A549 (cell line): ENCODE data around the gene NFIA. TPM values are rescaled to one million over a fixed set of nuclear protein-coding genes. Genes with fewer than 3 reads are reported as not detected.

Experiments
- ATAC-seq, 2 experiments: fragments of 200-7000 bp in 1 of 2; fragments of >200 bp in 1 of 2; cut with Nextera tagmentation in 1 of 2; cut with Tn5 transposase in 1 of 2; 3 replicates each; pipeline versions ENCODE4 v1.8.0 to v1.9.1; 2018 to 2020; ENCODE audit warnings: mild to moderate bottlenecking in 1 of 2, moderate library complexity in 1 of 2
- CTCF ChIA-PET: fragments of 300-600 bp; sonication (Branson Sonifier 250); formaldehyde crosslinking; extraction: SDS; loops from one replicate; lab custom pipeline; 2021; ENCODE audit warnings: antibody characterized with exemption, inconsistent platforms; lab: Yijun Ruan, JAX
- POLR2A ChIA-PET: fragments of 350-600 bp; formaldehyde crosslinking; extraction: SDS; loops from one replicate; lab custom pipeline; 2021; ENCODE audit warnings: antibody characterized with exemption, inconsistent platforms; lab: Yijun Ruan, JAX
- DNase-seq, 2 experiments: peaks; one replicate each; pipeline versions ENCODE4 v3.0.0 to v3.0.0-alpha.2; 2011 to 2016; ENCODE audit warnings: low read depth in 1 of 2, low spot score in 1 of 2
- FAIRE-seq: peaks from 2 replicates; lab custom pipeline; 2011; peaks lifted over from hg19 to GRCh38; lab: Jason Lieb, UNC
- H3K27ac ChIP-seq, 2 experiments: fragments of >200 bp; sonication (Bioruptor Twin); formaldehyde crosslinking; 3 replicates each; pipeline ENCODE4 v1.5.1; 2016 to 2017
- H3K4me1 ChIP-seq: fragments of >200 bp; sonication (Bioruptor Twin); formaldehyde crosslinking; 3 replicates; pipeline ENCODE4 v1.6.1; 2016
- H3K4me2 ChIP-seq: fragments of >200 bp; sonication (Bioruptor Twin); formaldehyde crosslinking; 3 replicates; pipeline ENCODE4 v1.6.1; 2016
- H3K4me3 ChIP-seq: fragments of >200 bp; sonication (Bioruptor Twin); formaldehyde crosslinking; 3 replicates; pipeline ENCODE4 v1.5.1; 2016
- H3K9me3 ChIP-seq: fragments of >200 bp; sonication (Bioruptor Twin); formaldehyde crosslinking; 3 replicates; pipeline ENCODE4 v1.6.1; 2016
- BHLHE40 ChIP-seq: IDR thresholded peaks from 2 replicates; pipeline ENCODE4 v1.6.1; 2012; ENCODE audit warnings: low read depth, low read length, inconsistent platforms
- CEBPB ChIP-seq, 2 experiments: fragments of >200 bp in 1 of 2; sonication (Bioruptor Twin) in 1 of 2; formaldehyde crosslinking in 1 of 2; IDR thresholded peaks; 2 replicates each; pipeline ENCODE4 v1.6.1; 2012 to 2016
- CTCF ChIP-seq: fragments of >200 bp; sonication (Bioruptor Twin); formaldehyde crosslinking; IDR thresholded peaks from 3 replicates; pipeline ENCODE4 v1.5.1; 2016
- EHF ChIP-seq: fragments of 250-450 bp; sonication (Bioruptor Pico); IDR thresholded peaks from 2 replicates; pipeline ENCODE4 v1.5.0; 2020; ENCODE audit warnings: mild to moderate bottlenecking
- ELK1 ChIP-seq: fragments of 150-350 bp; IDR thresholded peaks from 2 replicates; pipeline ENCODE4 v1.6.1; 2014; ENCODE audit warnings: low read depth, mild to moderate bottlenecking, low read length
- ESRRA ChIP-seq: fragments of 150-350 bp; IDR thresholded peaks from 2 replicates; pipeline ENCODE4 v1.6.1; 2014; ENCODE audit warnings: mild to moderate bottlenecking, low read length, borderline replicate concordance
- FOSL2 ChIP-seq, 2 experiments: fragments of 450-650 bp in 1 of 2; fragments of >200 bp in 1 of 2; sonication (Bioruptor Twin) in 1 of 2; formaldehyde crosslinking; IDR thresholded peaks; 2 replicates each; pipeline versions ENCODE4 v1.5.0 to v1.6.1; 2016 to 2020; ENCODE audit warnings: mild to moderate bottlenecking in 1 of 2, moderate library complexity in 1 of 2
- GATA3 ChIP-seq: IDR thresholded peaks from 2 replicates; pipeline ENCODE4 v1.6.1; 2012; ENCODE audit warnings: borderline replicate concordance
- HES2 ChIP-seq: fragments of >200 bp; sonication (Bioruptor Twin); formaldehyde crosslinking; IDR thresholded peaks from 2 replicates; pipeline ENCODE4 v1.6.1; 2016
- HEYL ChIP-seq: fragments of 250-450 bp; sonication (Bioruptor Pico); IDR thresholded peaks from 2 replicates; pipeline ENCODE4 v1.8.0; 2021; ENCODE audit warnings: mild to moderate bottlenecking, moderate library complexity
- HOXA7 ChIP-seq: fragments of 250-450 bp; sonication (Bioruptor Pico); IDR thresholded peaks from 2 replicates; pipeline ENCODE4 v1.5.0; 2020; ENCODE audit warnings: mild to moderate bottlenecking, moderate library complexity
- JUN ChIP-seq, 2 experiments: fragments of >200 bp; sonication (Bioruptor Twin); formaldehyde crosslinking; IDR thresholded peaks; 2 replicates in 1 of 2; 3 replicates in 1 of 2; pipeline ENCODE4 v1.6.1; 2016 to 2017
- KDM1A ChIP-seq: fragments of 200-600 bp; sonication (generic); IDR thresholded peaks from 2 replicates; pipeline ENCODE4 v1.6.1; 2016; ENCODE audit warnings: low read depth, mild to moderate bottlenecking
- MAZ ChIP-seq: fragments of 150-350 bp; IDR thresholded peaks from 2 replicates; pipeline ENCODE4 v1.6.1; 2014; ENCODE audit warnings: antibody characterized with exemption, low read depth, low read length, borderline replicate concordance
- NFE2L2 ChIP-seq: fragments of 150-350 bp; conservative IDR thresholded peaks from 2 replicates; pipeline ENCODE4 v1.6.1; 2014; ENCODE audit warnings: low read length
- NPAS2 ChIP-seq: fragments of 250-450 bp; sonication (Bioruptor Pico); IDR thresholded peaks from 2 replicates; pipeline ENCODE4 v1.8.0; 2022; ENCODE audit warnings: mild to moderate bottlenecking, moderate library complexity, borderline replicate concordance
- PBX3 ChIP-seq: IDR thresholded peaks from 2 replicates; pipeline ENCODE4 v1.6.1; 2012
- PHF8 ChIP-seq: fragments of 200-600 bp; sonication (generic); IDR thresholded peaks from 2 replicates; pipeline ENCODE4 v1.6.1; 2016; ENCODE audit warnings: low read depth, mild to moderate bottlenecking, antibody characterized with exemption, moderate library complexity, borderline replicate concordance
- RAD21 ChIP-seq, 2 experiments: fragments of >200 bp in 1 of 2; sonication (Bioruptor Twin) in 1 of 2; formaldehyde crosslinking in 1 of 2; IDR thresholded peaks in 1 of 2; conservative IDR thresholded peaks in 1 of 2; 2 replicates in 1 of 2; 3 replicates in 1 of 2; pipeline ENCODE4 v1.6.1; 2012 to 2018; ENCODE audit warnings: inconsistent platforms in 1 of 2
- RARB ChIP-seq: fragments of 250-450 bp; sonication (Bioruptor Pico); IDR thresholded peaks from 2 replicates; pipeline ENCODE4 v1.8.0; 2021; ENCODE audit warnings: mild to moderate bottlenecking, moderate library complexity
- REST ChIP-seq: fragments of 200-600 bp; sonication (generic); IDR thresholded peaks from 2 replicates; pipeline ENCODE4 v1.6.1; 2016; ENCODE audit warnings: antibody characterized with exemption, mild to moderate bottlenecking, moderate library complexity
- RFX5 ChIP-seq: fragments of 450-650 bp; IDR thresholded peaks from 2 replicates; pipeline ENCODE4 v1.7.1; 2014; ENCODE audit warnings: antibody characterized with exemption, mild to moderate bottlenecking, moderate library complexity
- SREBF2 ChIP-seq: fragments of 450-650 bp; IDR thresholded peaks from 2 replicates; pipeline ENCODE4 v1.6.1; 2014; ENCODE audit warnings: mild to moderate bottlenecking, moderate library complexity
- TP53 ChIP-seq: fragments of 250-450 bp; sonication (Bioruptor Pico); IDR thresholded peaks from 2 replicates; pipeline ENCODE4 v1.5.0; 2021; ENCODE audit warnings: mild to moderate bottlenecking, moderate library complexity
- ZC3H11A ChIP-seq: fragments of 450-650 bp; IDR thresholded peaks from 2 replicates; pipeline ENCODE4 v1.6.1; 2014; ENCODE audit warnings: antibody characterized with exemption, mild to moderate bottlenecking
- WGBS: methylation state at CpG from one replicate; pipeline ENCODE4 v1.1.6; 2017; ENCODE audit errors: missing lambda C conversion rate; 5-methylcytosine and 5-hydroxymethylcytosine counted together
- polyA plus RNA-seq, 4 experiments: library from polyadenylated mRNA; depleted of rRNA in 3 of 4; stranded (reverse); fragments of >200 nt; fragmentation: RNase III in 1 of 4; extraction: RNeasy Plus Mini Kit Qiagen cat#74134 plus additional on column Dnase treatment in 1 of 4; gene quantifications; 2 replicates in 3 of 4; 3 replicates in 1 of 4; pipeline ENCODE4 v1.2.3, GENCODE V29; 2011 to 2017

NFIA gene
- polyA plus RNA-seq, 2 of the 4 experiments (the other 2 are of a cell fraction) = 6.5 to 25.8 TPM

- WGBS = 96% methylated on average over 4 of the region's 4 CpGs
- CTCF ChIA-PET = no interaction called here
- Histone ChIP-seq H3K9me3 (no peaks in the 10 kb centered on the region), H3K4me2 (peak overlapping the region; percentile 89), H3K4me3 (no peak overlapping the region), H3K27ac (peak overlapping the region; percentile 83), H3K4me1 (peaks cover 43% of the 10 kb centered on the region)
- no peak for FAIRE-seq
- no peak for TF ChIP-seq NFE2L2
- no peak for TF ChIP-seq ESRRA
- no peak for TF ChIP-seq ELK1
- TF ChIP-seq PHF8 = no peak
- TF ChIP-seq BHLHE40 = no peak
- no peak for TF ChIP-seq JUN (IDR thresholded peaks at IDR 0.05)
- no peak for TF ChIP-seq KDM1A
- TF ChIP-seq HOXA7 (CRISPR knock-in tag) = no peak
- TF ChIP-seq REST = no peak
- TF ChIP-seq NPAS2 (CRISPR knock-in tag) = no peak
- TF ChIP-seq EHF (CRISPR knock-in tag) = no peak
- no peak for TF ChIP-seq MAZ
- peak in 1 of 2 experiments; percentile 73; a peak in 3 of 6 replicates for ATAC-seq
- peak in 1 of 2 experiments; percentile 63 for DNase-seq
- POLR2A ChIA-PET = interaction anchor here (0.6 kb wide), 1 partner anchor 132 kb away, joined by 3 read pairs; no protein-coding TSS in a partner anchor
Measured at GRCh38 chr1:61133335-61134019, 51.1 kb downstream of the NFIA start.

- no peak for DNase-seq
- no peak overlapping the region for H3K4me3 ChIP-seq
- H3K9me3 ChIP-seq = no peaks in the 10 kb centered on the region
- no peak overlapping the region for H3K4me2 ChIP-seq
- no peak for FAIRE-seq
- ATAC-seq = no peak
- peak overlapping the region; percentile 9 to 11; a peak in 1 of 6 replicates for H3K27ac ChIP-seq
- CTCF ChIA-PET = no interaction called here
- 96% methylated on average over 3 of the region's 3 CpGs for WGBS
- POLR2A ChIA-PET = no interaction called here
- H3K4me1 ChIP-seq = peaks cover 58% of the 10 kb centered on the region
- TF ChIP-seq ZC3H11A = no peak
- TF ChIP-seq RFX5 = no peak
Measured at GRCh38 chr1:61135291-61135690, 52.9 kb downstream of the NFIA start.

GRCh38 chr1:61138305-61138704, 55.9 kb downstream of the NFIA start:
- FAIRE-seq = no peak
- ChIA-PET CTCF (interaction anchor here (0.9 kb wide), 1 partner anchor 147 kb away, joined by 3 read pairs; no protein-coding TSS in a partner anchor), POLR2A (no interaction called here)
- DNase-seq = no peak
- no peak for ATAC-seq
- H3K9me3 ChIP-seq = no peaks in the 10 kb centered on the region
- no peak overlapping the region for H3K4me3 ChIP-seq
- peak overlapping the region; percentile 78; the same call in 2 of the 3 replicates for H3K4me2 ChIP-seq
- peaks cover 63% of the 10 kb centered on the region for H3K4me1 ChIP-seq
- H3K27ac ChIP-seq = peak overlapping the region; percentile 83 to 95
- WGBS = 96% methylated on average over 3 of the region's 3 CpGs
- no peak for TF ChIP-seq RAD21 (conservative IDR thresholded peaks at IDR 0.05 in 1 of 2, IDR thresholded peaks at IDR 0.05 in 1 of 2)
- no peak for TF ChIP-seq CEBPB (IDR thresholded peaks at IDR 0.05)
- TF ChIP-seq HEYL = no peak
- TF ChIP-seq NPAS2 (CRISPR knock-in tag) = no peak
- TF ChIP-seq PBX3 = no peak
- TF ChIP-seq SREBF2 = no peak
- no peak for TF ChIP-seq HES2
- TF ChIP-seq TP53 (CRISPR knock-in tag) = no peak
- no peak for TF ChIP-seq CTCF
- no peak for TF ChIP-seq FOSL2 (IDR thresholded peaks at IDR 0.05)
- no peak for TF ChIP-seq FOSL2 (CRISPR knock-in tag; IDR thresholded peaks at IDR 0.05)
- TF ChIP-seq GATA3 = no peak
- no peak for TF ChIP-seq RARB (CRISPR knock-in tag)
- no peak for TF ChIP-seq ZC3H11A
- no peak for TF ChIP-seq MAZ
